Suppressor macrophage treated with lipopolysaccharide for 1 hour (primary cell): ENCODE results near the gene RIN1.
"Not testable (repeated sequence)": the region's sequence is repeated elsewhere in the genome, so short reads cannot be mapped to it uniquely, and the experiment has no call there.

Source experiments
- DNase-seq, 3 donors: peaks; one replicate each; pipeline ENCODE4 v3.0.0-alpha.2; 2020 to 2022

The RIN1 gene

GRCh38 chr11:66317723-66318599 is 18.3 kb downstream of the RIN1 start:
- DNase-seq, result peak; percentile 79 to 89 (median 87)

GRCh38 chr11:66317322-66317722 is 18.9 kb downstream of the RIN1 start:
- DNase-seq, result peak in 2 of 3 donors; percentile 47 to 70

DNA sequence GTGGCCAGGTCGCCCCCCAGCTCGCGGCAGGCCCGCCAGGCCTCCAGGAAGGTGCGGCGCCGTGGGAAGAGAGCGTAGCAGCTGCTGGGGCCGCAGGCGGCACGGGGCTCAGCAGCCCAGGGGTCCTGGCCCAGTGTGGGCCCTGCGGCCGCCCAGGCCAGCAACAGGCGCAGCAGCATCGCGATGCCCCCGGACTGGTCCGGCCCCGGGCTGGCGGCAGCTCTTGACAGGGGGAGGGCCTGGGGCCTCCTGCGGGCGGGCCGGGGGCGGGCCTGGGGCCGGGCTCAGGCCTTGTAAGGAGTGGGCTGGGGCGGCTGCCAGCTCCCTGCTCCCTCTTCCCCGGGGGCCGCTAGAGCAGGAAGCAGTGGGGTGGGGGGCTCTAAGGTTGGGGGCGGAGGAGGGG is 19.4 kb downstream of the RIN1 start, which contains the start of gene CD248:
CD248 (minus strand) TSS at position 196 of the 403 bp plus-strand sequence; CDS start at position 179, 17 bp downstream.
- no peak for DNase-seq

DNA sequence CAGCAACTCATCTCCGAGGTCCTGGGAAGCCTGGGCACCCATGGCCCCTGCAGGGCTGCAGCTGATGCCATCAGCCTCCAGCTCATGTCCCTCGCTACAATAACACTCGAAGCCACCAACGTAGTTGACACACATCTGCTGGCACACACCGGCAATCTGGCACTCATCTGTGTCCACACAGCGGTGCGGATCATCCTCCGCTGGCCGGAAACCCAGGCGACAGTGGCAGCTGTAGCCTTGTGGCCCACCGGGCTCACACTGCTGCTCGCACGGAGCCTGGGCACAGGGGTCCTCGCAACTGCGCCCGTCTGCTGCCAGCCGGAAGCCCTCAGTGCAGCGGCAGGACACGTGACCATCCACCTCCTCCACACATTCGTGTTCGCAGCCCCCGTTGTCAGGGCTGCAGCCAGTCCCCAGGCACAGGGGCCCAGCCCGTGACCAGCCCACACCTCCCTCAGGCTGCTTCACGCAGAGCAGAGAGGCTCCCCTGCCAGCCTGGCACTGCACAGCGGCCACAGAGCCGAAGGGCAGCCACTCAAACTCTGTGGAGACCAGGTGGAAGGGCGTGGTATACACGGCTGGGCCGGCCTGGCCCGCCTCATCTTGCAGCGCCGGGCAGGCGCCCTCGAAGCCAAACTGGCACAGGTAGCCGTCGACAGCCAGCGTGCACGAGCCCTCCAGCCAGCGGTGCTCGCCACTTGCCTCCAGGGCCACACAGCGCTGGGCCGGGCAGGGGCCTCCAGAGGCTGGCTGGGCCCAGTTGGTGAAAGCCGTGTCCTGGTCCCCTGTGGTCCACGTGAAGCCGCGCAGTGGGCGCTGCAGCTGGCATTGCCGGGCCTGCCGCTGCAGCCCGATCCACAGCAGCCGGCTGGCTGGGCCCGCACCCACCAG is 20.1 kb downstream of the RIN1 start:
- DNase-seq, result no peak

- DNase-seq, result no peak
Measured at GRCh38 chr11:66315498-66315885, 20.7 kb downstream of the RIN1 start.

DNA sequence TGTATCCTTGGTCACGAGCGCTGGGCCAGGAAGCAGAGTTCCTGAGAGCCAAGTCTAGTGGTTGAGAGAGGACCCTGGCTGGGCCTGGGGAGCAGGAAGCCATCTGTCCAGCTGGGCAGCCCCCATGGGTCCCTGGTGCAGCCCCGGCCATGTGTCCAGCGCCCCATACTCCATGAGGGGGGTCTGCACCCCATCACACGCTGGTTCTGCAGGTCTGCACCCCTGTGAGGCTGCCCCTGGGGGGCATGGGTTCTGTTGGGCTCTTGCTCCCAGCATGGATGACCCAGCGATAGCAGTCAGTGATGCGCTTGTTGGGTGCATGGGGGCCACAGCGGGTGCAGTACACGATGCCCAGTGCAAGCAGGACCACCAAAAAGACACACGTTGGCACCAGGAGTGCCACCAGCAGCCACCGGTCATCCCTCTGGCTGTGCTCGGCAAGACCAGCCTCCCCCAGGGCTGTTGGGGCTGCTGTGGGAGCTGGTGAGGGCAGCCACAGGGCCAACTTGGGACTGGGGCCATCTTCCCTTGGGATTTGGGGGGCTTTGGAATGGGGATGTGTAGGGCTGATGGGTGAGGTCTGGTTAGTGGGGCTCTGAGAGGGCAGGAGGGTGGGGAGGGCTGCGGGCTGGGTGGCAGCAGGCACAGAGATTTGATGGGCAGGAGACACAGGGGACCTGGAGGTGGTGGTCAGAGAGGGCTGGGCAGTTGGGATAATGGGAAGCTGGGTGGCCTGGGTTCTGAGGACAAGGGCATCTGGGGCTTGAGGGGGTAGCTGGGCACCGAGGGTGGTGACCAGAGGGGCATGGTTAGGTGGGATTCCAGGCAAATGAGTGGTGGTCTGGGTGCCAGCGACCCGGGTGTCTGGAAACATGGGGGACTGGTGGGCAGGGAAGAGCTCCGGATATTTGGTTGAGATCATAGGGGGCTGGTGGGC is 21.4 kb downstream of the RIN1 start:
- no peak for DNase-seq

GRCh38 chr11:66314186-66314501 is 22.1 kb downstream of the RIN1 start:
- no peak for DNase-seq

DNA sequence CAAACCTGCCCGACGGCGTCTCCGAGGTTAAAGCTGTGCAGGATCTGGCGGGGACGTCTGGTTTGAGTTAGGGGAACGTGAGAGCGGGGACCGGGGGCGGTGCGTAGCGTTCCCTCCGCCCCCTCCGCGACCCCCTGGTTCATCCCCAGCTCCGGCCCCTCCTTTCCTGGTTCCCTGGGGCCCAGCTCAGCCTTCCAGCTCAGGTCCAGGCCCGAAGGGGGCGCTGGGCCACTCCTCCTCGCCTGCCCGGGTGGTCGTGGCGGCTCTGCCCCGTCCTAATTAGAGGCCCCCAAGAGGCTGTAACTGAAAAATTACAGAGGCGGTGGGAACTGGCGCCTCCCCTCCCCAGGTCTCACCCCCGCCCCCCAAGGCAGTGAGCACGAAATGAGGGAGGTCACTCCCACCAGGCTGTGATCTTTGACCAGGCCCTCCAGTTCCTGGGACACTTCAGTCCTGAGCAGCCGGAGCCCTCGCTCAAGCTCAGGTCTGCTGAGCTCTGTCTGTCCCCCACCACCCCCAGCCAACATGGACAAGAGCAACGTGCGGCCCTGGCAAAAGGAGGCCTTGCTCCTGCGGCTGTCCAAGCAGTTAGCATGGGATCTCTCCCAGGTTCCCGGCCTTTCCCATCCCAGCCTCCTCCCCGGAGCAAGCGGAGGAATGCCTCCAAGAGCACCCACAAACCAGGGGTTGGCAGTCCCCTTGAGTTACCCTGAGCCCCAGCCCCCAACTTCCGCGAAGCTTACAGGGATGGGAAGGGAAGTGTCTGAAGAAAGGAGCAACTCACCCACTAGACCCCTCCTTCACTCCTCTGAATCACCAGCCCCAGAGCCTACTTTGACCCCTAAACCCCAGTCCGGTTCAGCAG is 22.7 kb downstream of the RIN1 start:
- no peak for DNase-seq

DNA sequence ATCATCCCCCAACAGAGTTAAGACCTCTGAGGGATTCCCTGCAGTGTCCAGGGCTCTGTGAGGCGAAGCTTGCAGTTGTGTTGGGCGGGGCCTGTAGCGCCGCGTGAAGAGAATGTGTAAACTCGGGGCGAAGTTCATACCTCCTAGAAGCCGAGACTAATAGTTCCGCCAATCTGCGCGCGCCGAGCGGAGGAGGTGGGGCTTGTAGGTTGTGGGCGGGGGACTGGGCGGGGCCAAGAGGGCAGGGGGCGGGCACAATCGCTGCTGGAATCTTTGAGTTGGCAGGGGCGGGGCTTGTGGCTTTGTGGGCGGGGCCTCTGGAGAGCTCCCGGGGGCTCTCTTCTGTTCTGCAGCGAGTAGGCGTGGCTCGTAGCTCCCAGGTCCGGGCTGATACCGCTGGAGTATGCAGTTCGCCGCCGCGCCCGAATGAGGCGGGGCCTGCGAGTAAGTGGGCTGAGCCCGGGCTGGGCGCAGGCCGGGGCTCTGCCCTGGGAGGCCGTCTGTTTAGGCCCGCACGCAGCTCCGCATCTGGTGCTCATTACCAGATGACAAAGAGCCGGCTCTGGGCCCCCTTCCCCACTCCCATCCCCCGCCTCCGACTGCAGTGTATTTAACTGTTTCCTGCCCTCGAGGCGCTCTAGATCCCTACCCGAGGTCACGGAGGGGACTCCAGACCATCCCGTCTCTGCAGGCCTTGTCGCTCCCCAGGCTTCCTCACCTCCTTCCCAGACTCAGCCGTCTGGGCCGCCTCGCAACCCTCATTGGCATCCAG is 23.5 kb downstream of the RIN1 start:
- DNase-seq, result peak; percentile 97 to 99 (median 98)

- peak; percentile 90 to 97 (median 93) for DNase-seq
Measured at GRCh38 chr11:66311965-66312548, 24.2 kb downstream of the RIN1 start.

GRCh38 chr11:66311470-66311964 is 24.7 kb downstream of the RIN1 start:
- no peak for DNase-seq

- DNase-seq, result not testable (repeated sequence)
Measured at GRCh38 chr11:66310803-66311440, 25.3 kb downstream of the RIN1 start.

DNA sequence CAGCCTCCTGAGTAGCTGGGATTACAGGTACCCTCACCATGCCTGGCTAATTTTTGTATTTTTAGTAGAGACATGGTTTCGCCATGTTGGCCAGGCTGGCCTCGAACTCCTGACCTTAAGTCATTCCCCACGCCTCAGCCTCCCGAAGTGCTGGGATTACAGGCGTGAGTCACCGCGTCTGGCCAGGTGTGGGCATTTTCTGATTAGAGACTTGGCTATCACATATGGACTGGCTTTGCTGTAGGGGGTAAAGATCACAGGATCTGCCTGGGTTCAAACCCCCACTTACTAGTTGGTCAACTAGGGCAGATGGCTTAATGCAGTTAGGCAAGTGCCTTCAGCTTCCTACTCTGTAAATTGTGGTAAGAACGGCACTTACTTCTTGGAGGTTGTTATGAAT is 25.9 kb downstream of the RIN1 start:
- no peak for DNase-seq

DNA sequence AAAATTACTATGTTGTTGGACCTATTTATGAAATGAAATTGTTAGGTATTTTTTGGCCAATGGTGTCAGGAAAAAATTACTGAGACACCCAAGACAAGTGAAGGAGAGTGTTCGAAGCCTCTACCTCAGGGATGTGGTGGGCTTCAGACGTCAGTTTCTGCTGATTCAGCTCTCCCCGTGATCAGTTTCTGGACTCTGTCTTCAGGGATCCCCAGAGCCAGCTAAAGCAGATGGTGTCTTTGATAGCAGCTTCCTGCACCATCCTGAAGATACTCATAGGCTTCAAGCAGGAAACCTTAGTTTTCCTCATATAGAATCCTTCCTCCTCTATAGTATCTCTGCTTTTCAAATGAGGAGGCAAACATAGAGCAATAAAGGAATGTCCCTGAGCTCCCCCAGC is 26.8 kb downstream of the RIN1 start:
- DNase-seq, result peak in 1 of 3 donors; percentile 38

- no peak for DNase-seq
Measured at GRCh38 chr11:66302656-66303055, 33.6 kb downstream of the RIN1 start.

GRCh38 chr11:66299186-66299585 is 37.0 kb downstream of the RIN1 start:
- peak in 2 of 3 donors; percentile 46 to 57 for DNase-seq

GRCh38 chr11:66297610-66298009 is 38.6 kb downstream of the RIN1 start:
- no peak for DNase-seq

DNA sequence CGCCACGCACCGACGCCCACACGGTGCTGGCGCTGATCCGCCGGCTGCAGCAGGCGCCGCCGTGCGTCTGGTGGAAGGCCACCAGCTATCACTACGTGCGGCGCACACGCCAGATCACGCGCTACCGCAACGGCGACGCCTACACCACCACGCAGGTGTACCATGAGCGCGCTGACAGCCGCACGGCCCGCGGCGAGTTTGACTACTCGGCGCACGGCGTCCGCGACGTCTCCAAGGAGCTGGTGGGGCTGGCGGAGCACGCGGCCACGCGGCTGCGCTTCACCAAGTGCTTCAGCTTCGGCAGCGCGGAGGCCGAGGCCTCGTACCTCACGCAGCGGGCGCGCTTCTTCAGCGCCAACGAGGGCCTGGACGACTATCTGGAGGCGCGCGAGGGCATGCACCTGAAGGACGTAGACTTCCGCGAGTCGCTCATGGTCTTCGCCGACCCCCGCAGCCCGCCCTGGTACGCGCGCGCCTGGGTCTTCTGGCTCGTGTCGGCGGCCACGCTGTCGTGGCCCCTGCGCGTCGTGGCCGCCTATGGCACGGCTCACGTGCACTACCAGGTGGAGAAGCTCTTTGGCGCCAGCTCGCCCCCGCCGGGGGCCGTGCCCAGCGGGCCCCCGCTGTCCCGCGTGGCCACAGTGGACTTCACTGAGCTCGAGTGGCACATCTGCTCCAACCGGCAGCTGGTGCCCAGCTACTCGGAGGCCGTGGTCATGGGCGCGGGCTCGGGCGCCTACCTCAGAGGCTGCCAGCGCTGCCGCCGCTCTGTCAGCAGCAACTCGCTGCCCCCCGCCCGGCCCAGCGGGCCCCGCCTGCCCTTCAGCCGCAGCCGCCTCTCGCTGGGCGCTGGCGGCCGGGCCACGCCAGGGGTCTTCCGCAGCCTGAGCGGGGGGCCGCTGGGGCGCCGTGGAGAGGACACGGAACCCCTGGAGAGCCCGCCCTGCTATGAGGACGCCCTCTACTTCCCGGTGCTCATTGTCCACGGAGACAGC is 41.3 kb downstream of the RIN1 start:
- no peak for DNase-seq
